Measurements from ENCODE around the gene WDFY2. TPM values are rescaled to one million over a fixed set of nuclear protein-coding genes. Genes with fewer than 3 reads are reported as not detected.
A peak's percentile ranks its signal among the peaks of the same experiment; 100 is the strongest.

The WDFY2 gene
- total RNA-seq, 3 donors from 2014 or later (not counting 1 experiment from before 2014, with no cell fraction given), result 29.5 to 32.1 (median 31.3) TPM

GRCh38 chr13:51547425-51548176, 36.7 kb upstream of the WDFY2 start:
- no peak for TF ChIP-seq CTCF (IDR thresholded peaks at IDR 0.05)
- no peak overlapping the region for H3K27ac Mint-ChIP-seq
- H3K4me1 ChIP-seq (ENCODE audit: control insufficient read depth, insufficient read depth, low read length), result no peaks in the 10 kb centered on the region
- 85% methylated on average over 4 of the region's 6 CpGs for WGBS (ENCODE audit: insufficient coverage)
- no peak overlapping the region for H3K27ac ChIP-seq (ENCODE audit: low read length)
- DNase-seq, result no peak
- H3K36me3 ChIP-seq (ENCODE audit: control insufficient read depth, insufficient read depth, low read length), result no peaks in the 10 kb centered on the region
- H3K27me3 ChIP-seq (ENCODE audit: control insufficient read depth, insufficient read depth, low read length), result no peaks in the 10 kb centered on the region
- intact Hi-C loops (cut with micrococcal nuclease), result no loop called here
- no peak overlapping the region for H3K4me3 ChIP-seq (ENCODE audit: low read length)
- H3K4me3 Mint-ChIP-seq, result no peak overlapping the region
- H3K9me3 ChIP-seq (ENCODE audit: control insufficient read depth, insufficient read depth, low read length), result no peaks in the 10 kb centered on the region
- ATAC-seq, result no peak
- no peaks in the 10 kb centered on the region for H3K36me3 Mint-ChIP-seq
- peaks cover 0 to 7% of the 10 kb centered on the region in 2 donors for H3K27me3 Mint-ChIP-seq (ENCODE audit: low read depth in 2 of 2)
- no peaks in the 10 kb centered on the region for H3K9me3 Mint-ChIP-seq
- peaks cover 5 to 12% of the 10 kb centered on the region in 2 donors for H3K4me1 Mint-ChIP-seq

- H3K9me3 ChIP-seq (ENCODE audit: control insufficient read depth, insufficient read depth, low read length), result no peaks in the 10 kb centered on the region
- no peaks in the 10 kb centered on the region for H3K27me3 ChIP-seq (ENCODE audit: control insufficient read depth, insufficient read depth, low read length)
- Mint-ChIP-seq H3K4me3 (no peak overlapping the region), H3K27me3 (ENCODE audit: low read depth in 2 of 2) (peaks cover 0 to 7% of the 10 kb centered on the region in 2 donors), H3K9me3 (no peaks in the 10 kb centered on the region), H3K36me3 (no peaks in the 10 kb centered on the region), H3K4me1 (peaks cover 5 to 11% of the 10 kb centered on the region in 2 donors), H3K27ac (no peak overlapping the region)
- H3K36me3 ChIP-seq (ENCODE audit: control insufficient read depth, insufficient read depth, low read length), result no peaks in the 10 kb centered on the region
- intact Hi-C loops (cut with micrococcal nuclease), result no loop called here
- WGBS (ENCODE audit: insufficient coverage), result 67% methylated on average over 2 of the region's 3 CpGs
- DNase-seq, result no peak
- H3K4me3 ChIP-seq (ENCODE audit: low read length), result no peak overlapping the region
- no peak for TF ChIP-seq CTCF (IDR thresholded peaks at IDR 0.05)
- H3K4me1 ChIP-seq (ENCODE audit: control insufficient read depth, insufficient read depth, low read length), result no peaks in the 10 kb centered on the region
- peak in 2 of 3 donors; percentile 34 to 55 for ATAC-seq
- no peak overlapping the region for H3K27ac ChIP-seq (ENCODE audit: low read length)
Observed at GRCh38 chr13:51549050-51549449, 35.2 kb upstream of the WDFY2 start.

- Histone ChIP-seq H3K27ac (ENCODE audit: low read length) (no peak overlapping the region), H3K36me3 (ENCODE audit: control insufficient read depth, insufficient read depth, low read length) (no peaks in the 10 kb centered on the region), H3K27me3 (ENCODE audit: control insufficient read depth, insufficient read depth, low read length) (no peaks in the 10 kb centered on the region), H3K4me3 (ENCODE audit: low read length) (no peak overlapping the region), H3K9me3 (ENCODE audit: control insufficient read depth, insufficient read depth, low read length) (no peaks in the 10 kb centered on the region), H3K4me1 (ENCODE audit: control insufficient read depth, insufficient read depth, low read length) (no peaks in the 10 kb centered on the region)
- no peak for DNase-seq
- H3K4me1 Mint-ChIP-seq, result peaks cover 5 to 11% of the 10 kb centered on the region in 2 donors
- intact Hi-C loops (cut with micrococcal nuclease), result no loop called here
- H3K4me3 Mint-ChIP-seq, result no peak overlapping the region
- no peak overlapping the region for H3K27ac Mint-ChIP-seq
- no peak for ATAC-seq
- peaks cover 0 to 7% of the 10 kb centered on the region in 2 donors for H3K27me3 Mint-ChIP-seq (ENCODE audit: low read depth in 2 of 2)
- H3K9me3 Mint-ChIP-seq, result no peaks in the 10 kb centered on the region
- no peak for TF ChIP-seq CTCF (IDR thresholded peaks at IDR 0.05)
- 94% methylated on average over 1 of the region's 2 CpGs for WGBS (ENCODE audit: insufficient coverage)
- peaks cover under 1% of the 10 kb centered on the region for H3K36me3 Mint-ChIP-seq
Observed at GRCh38 chr13:51549593-51549992, 34.7 kb upstream of the WDFY2 start.

GRCh38 chr13:51550151-51550550, 34.1 kb upstream of the WDFY2 start:
- H3K27ac ChIP-seq (ENCODE audit: low read length), result no peak overlapping the region
- H3K27me3 ChIP-seq (ENCODE audit: control insufficient read depth, insufficient read depth, low read length), result no peaks in the 10 kb centered on the region
- ATAC-seq (no peak), DNase-seq (no peak)
- Mint-ChIP-seq H3K27me3 (ENCODE audit: low read depth in 2 of 2) (peaks cover 0 to 7% of the 10 kb centered on the region in 2 donors), H3K36me3 (peaks cover 6% of the 10 kb centered on the region), H3K9me3 (no peaks in the 10 kb centered on the region), H3K4me1 (peaks cover 5 to 11% of the 10 kb centered on the region in 2 donors), H3K27ac (no peak overlapping the region), H3K4me3 (no peak overlapping the region)
- 100% methylated on average over 1 of the region's 1 CpG for WGBS (ENCODE audit: insufficient coverage)
- H3K36me3 ChIP-seq (ENCODE audit: control insufficient read depth, insufficient read depth, low read length), result no peaks in the 10 kb centered on the region
- H3K4me3 ChIP-seq (ENCODE audit: low read length), result no peak overlapping the region
- no peak for TF ChIP-seq CTCF (IDR thresholded peaks at IDR 0.05)
- H3K9me3 ChIP-seq (ENCODE audit: control insufficient read depth, insufficient read depth, low read length), result no peaks in the 10 kb centered on the region
- H3K4me1 ChIP-seq (ENCODE audit: control insufficient read depth, insufficient read depth, low read length), result no peaks in the 10 kb centered on the region
- intact Hi-C loops (cut with micrococcal nuclease), result no loop called here
